ENCODE data around the gene HEXIM2.

DNA sequence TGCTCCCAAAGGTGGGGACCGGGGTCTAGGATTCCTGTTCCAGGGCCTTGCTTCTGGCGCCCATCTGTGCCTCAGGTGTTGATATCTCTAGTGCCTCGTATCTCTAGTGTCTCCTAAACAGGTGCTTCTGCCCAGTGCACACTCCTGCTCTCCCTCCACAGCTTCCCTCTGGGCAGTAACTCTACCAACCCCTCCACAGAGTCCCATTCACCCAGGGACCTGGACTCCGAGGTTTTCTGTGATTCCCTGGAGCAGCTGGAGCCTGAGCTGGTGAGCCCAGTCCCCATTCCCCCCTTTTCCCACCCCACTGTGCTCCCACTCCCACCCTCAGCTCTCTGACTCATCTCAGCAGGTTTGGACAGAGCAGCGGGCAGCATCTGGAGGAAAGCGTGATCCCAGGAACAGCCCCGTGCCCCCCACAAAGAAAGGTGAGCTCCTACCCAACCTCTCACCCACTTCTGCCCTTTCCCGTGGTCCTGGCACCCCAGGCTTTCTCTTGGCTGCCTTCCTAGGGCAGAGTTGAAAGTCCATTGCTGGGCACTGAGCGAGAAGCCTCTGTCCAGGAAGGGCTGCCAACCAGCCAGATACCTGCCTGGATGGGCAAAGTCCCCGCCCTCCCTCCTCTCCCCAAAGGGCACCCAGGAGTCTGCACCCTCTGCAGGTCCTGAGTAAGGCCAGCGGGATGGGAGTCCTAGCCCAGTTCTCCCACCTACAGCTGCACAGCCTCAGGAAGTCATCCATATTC, 23.9 kb upstream of the HEXIM2 start:
- no peak for TF ChIP-seq POLR2AphosphoS5 (IDR thresholded peaks at IDR 0.05; ENCODE audit: low read depth)
- TF ChIP-seq, protein P1, sequence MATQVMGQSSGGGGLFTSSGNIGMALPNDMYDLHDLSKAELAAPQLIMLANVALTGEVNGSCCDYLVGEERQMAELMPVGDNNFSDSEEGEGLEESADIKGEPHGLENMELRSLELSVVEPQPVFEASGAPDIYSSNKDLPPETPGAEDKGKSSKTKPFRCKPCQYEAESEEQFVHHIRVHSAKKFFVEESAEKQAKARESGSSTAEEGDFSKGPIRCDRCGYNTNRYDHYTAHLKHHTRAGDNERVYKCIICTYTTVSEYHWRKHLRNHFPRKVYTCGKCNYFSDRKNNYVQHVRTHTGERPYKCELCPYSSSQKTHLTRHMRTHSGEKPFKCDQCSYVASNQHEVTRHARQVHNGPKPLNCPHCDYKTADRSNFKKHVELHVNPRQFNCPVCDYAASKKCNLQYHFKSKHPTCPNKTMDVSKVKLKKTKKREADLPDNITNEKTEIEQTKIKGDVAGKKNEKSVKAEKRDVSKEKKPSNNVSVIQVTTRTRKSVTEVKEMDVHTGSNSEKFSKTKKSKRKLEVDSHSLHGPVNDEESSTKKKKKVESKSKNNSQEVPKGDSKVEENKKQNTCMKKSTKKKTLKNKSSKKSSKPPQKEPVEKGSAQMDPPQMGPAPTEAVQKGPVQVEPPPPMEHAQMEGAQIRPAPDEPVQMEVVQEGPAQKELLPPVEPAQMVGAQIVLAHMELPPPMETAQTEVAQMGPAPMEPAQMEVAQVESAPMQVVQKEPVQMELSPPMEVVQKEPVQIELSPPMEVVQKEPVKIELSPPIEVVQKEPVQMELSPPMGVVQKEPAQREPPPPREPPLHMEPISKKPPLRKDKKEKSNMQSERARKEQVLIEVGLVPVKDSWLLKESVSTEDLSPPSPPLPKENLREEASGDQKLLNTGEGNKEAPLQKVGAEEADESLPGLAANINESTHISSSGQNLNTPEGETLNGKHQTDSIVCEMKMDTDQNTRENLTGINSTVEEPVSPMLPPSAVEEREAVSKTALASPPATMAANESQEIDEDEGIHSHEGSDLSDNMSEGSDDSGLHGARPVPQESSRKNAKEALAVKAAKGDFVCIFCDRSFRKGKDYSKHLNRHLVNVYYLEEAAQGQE (IDR thresholded peaks at IDR 0.05; ENCODE audit: insufficient replicate concordance, low read depth), result no peak
- TF ChIP-seq, protein P2, sequence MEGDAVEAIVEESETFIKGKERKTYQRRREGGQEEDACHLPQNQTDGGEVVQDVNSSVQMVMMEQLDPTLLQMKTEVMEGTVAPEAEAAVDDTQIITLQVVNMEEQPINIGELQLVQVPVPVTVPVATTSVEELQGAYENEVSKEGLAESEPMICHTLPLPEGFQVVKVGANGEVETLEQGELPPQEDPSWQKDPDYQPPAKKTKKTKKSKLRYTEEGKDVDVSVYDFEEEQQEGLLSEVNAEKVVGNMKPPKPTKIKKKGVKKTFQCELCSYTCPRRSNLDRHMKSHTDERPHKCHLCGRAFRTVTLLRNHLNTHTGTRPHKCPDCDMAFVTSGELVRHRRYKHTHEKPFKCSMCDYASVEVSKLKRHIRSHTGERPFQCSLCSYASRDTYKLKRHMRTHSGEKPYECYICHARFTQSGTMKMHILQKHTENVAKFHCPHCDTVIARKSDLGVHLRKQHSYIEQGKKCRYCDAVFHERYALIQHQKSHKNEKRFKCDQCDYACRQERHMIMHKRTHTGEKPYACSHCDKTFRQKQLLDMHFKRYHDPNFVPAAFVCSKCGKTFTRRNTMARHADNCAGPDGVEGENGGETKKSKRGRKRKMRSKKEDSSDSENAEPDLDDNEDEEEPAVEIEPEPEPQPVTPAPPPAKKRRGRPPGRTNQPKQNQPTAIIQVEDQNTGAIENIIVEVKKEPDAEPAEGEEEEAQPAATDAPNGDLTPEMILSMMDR (IDR thresholded peaks at IDR 0.05; ENCODE audit: insufficient read depth, low read length), result no peak
- no peak for TF ChIP-seq GABPA (IDR thresholded peaks at IDR 0.05; ENCODE audit: low read depth)
- no peak for TF ChIP-seq SPI1 (IDR thresholded peaks at IDR 0.05; ENCODE audit: borderline replicate concordance, low read depth)
